Subcutaneous abdominal adipose tissue (tissue), 5 donors: ENCODE results near the gene CENPF.
"Not testable (repeated sequence)": the region's sequence is repeated elsewhere in the genome, so short reads cannot be mapped to it uniquely, and the experiment has no call there.

Experiments used
- H3K27ac ChIP-seq: one replicate; pipeline ENCODE4 v1.7.0; 2013; ENCODE audit warnings: low read depth, mild to moderate bottlenecking, inconsistent platforms, low read length, moderate library complexity
- H3K27me3 ChIP-seq, 5 donors: one replicate each; pipeline ENCODE4 v1.7.0; 2013; ENCODE audit warnings: low read length in 5 of 5, inconsistent platforms in 1 of 5; ENCODE audit not compliant: control insufficient read depth in 5 of 5, insufficient read depth in 4 of 5
- H3K36me3 ChIP-seq, 5 donors: one replicate each; pipeline ENCODE4 v1.7.0; 2013; ENCODE audit warnings: low read length in 5 of 5; ENCODE audit not compliant: control insufficient read depth in 5 of 5, insufficient read depth in 5 of 5
- H3K4me1 ChIP-seq, 5 donors: one replicate each; pipeline ENCODE4 v1.7.0; 2013; ENCODE audit warnings: low read length in 5 of 5, mild to moderate bottlenecking in 3 of 5, moderate library complexity in 1 of 5; ENCODE audit not compliant: control insufficient read depth in 5 of 5, insufficient read depth in 5 of 5
- H3K4me3 ChIP-seq, 5 donors: one replicate each; pipeline ENCODE4 v1.7.0; 2013; ENCODE audit warnings: low read length in 5 of 5, low read depth in 1 of 5
- H3K9ac ChIP-seq, 5 donors: one replicate each; pipeline ENCODE4 v1.7.0; 2013; ENCODE audit warnings: low read length in 5 of 5, mild to moderate bottlenecking in 4 of 5, moderate library complexity in 3 of 5
- H3K9me3 ChIP-seq, 5 donors: one replicate each; pipeline ENCODE4 v1.7.0; 2013; ENCODE audit warnings: low read length in 5 of 5; ENCODE audit not compliant: control insufficient read depth in 5 of 5
- donor health status: healthy.
- donor health status: healthy.
- donor health status: healthy.
- donor health status: healthy.
- donor health status: healthy.

The CENPF gene

GRCh38 chr1:214604523-214604922, 1.5 kb downstream of the CENPF start:
- no peak overlapping the region for H3K9ac ChIP-seq
- H3K27me3 ChIP-seq, result no peaks in the 10 kb centered on the region
- no peak overlapping the region for H3K27ac ChIP-seq
- no peaks in the 10 kb centered on the region for H3K9me3 ChIP-seq
- peaks cover 2 to 15% (median 15%) of the 10 kb centered on the region in 5 donors for H3K4me1 ChIP-seq
- no peak overlapping the region for H3K4me3 ChIP-seq
- H3K36me3 ChIP-seq, result no peaks in the 10 kb centered on the region

DNA sequence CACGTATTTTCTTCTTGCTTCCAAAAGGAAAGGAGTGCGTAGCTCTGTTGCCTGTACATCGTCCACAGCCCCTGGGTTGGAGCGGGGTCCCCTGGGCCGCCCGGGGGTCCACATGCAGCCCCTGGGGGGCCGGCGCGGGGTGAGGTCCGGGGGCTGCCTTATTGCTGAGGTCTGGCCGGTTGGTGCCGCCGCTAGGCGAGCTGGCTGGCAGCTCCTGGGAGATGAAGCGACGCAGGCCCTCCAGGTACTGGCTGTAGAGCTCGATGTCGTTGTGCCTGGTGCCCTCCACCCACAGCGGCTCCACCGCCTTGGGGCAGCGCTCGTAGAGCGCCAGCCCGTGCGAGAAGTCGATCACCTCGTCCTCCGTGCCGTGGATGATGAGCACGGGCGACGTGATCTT, 2.5 kb downstream of the CENPF start:
- not testable (repeated sequence) for H3K4me3 ChIP-seq, H3K9me3 ChIP-seq, H3K27me3 ChIP-seq, H3K36me3 ChIP-seq, H3K9ac ChIP-seq, H3K27ac ChIP-seq
- peaks cover 2 to 15% (median 15%) of the 10 kb centered on the region in 5 donors for H3K4me1 ChIP-seq

- H3K27me3 ChIP-seq, result not testable (repeated sequence)
These were observed 3.2 kb downstream of the CENPF start for GRCh38 chr1:214605933-214606925.

DNA sequence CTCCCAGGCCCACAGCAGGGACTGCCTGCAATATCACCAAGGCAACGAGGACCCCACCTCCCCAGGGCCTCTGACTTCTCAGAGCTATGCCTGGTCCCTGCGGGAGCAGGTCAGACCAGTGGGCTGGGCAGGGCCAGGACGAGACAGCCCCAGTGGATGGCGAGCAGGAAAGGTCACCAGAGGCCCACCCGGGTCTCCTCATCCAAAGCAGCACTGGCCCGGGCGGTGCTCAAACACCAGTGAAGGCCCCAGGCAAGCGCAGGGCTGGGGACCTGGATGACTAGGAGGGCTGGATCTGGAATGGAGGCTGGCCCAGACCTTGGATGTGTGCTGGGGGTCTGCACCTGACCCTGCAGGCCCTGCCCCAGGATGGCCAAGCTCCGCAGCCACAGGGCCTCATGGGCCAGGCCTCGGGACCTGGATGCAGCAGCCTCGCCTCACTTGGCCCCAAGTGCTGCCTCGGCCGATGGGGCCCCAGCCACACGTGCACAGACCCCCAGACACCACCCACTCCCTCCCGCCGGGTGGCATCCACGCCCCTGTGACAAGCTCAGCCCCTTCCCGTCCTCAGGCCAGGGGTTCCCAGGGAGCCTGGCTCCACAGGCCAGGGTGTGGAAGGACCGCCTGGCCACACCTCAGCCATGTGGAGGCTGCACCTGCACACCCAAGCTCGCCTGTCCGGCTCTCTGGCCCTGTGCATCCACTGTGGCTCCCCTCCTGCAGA, 4.7 kb downstream of the CENPF start:
- H3K4me3 ChIP-seq, H3K27me3 ChIP-seq, H3K9me3 ChIP-seq, H3K27ac ChIP-seq, H3K36me3 ChIP-seq, H3K9ac ChIP-seq: not testable (repeated sequence)
- peaks cover 2 to 11% (median 10%) of the 10 kb centered on the region in 5 donors for H3K4me1 ChIP-seq

More at GRCh38 chr1:214605933-214606925, 3.2 kb downstream of the CENPF start:
- not testable (repeated sequence) for H3K36me3 ChIP-seq, H3K9me3 ChIP-seq, H3K9ac ChIP-seq, H3K4me3 ChIP-seq, H3K27ac ChIP-seq
- H3K4me1 ChIP-seq, result peaks cover 2 to 15% (median 15%) of the 10 kb centered on the region in 5 donors

- H3K9me3 ChIP-seq, H3K27ac ChIP-seq, H3K36me3 ChIP-seq, H3K27me3 ChIP-seq, H3K9ac ChIP-seq, H3K4me3 ChIP-seq, H3K4me1 ChIP-seq: not testable (repeated sequence)
These were observed 5.3 kb downstream of the CENPF start for GRCh38 chr1:214608216-214608783.

GRCh38 chr1:214608817-214609216, 5.8 kb downstream of the CENPF start:
- H3K36me3 ChIP-seq, H3K4me1 ChIP-seq, H3K27ac ChIP-seq, H3K9ac ChIP-seq, H3K27me3 ChIP-seq, H3K9me3 ChIP-seq, H3K4me3 ChIP-seq: not testable (repeated sequence)

- Histone ChIP-seq H3K36me3 (no peaks in the 10 kb centered on the region), H3K9me3 (no peaks in the 10 kb centered on the region), H3K4me3 (no peak overlapping the region), H3K27ac (no peak overlapping the region), H3K4me1 (peaks cover 0 to 2% (median 0%) of the 10 kb centered on the region in 5 donors), H3K9ac (no peak overlapping the region), H3K27me3 (no peaks in the 10 kb centered on the region)
These were observed 6.7 kb downstream of the CENPF start for GRCh38 chr1:214609692-214610091.

GRCh38 chr1:214610136-214610535, 7.1 kb downstream of the CENPF start:
- not testable (repeated sequence) for H3K36me3 ChIP-seq, H3K27ac ChIP-seq, H3K4me1 ChIP-seq, H3K27me3 ChIP-seq, H3K9me3 ChIP-seq, H3K4me3 ChIP-seq, H3K9ac ChIP-seq

DNA sequence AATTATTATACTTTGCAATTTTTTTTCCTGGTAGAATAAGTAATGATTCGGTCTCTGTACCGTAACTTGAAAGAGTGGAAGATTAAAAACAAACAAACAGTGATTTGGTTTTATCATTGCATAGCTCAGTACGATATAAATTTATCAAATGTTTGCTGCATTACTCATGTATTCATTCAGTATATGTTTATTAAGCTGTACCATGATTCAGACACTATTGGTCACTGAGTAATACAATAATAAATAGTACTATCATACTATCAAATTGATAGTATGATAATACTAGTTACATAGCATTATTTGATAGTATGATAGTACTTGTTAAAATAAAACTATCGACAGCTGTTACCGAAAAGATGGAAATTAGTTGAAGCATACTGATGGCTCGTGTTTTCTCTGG, 12.1 kb downstream of the CENPF start:
- Histone ChIP-seq H3K27ac (no peak overlapping the region), H3K27me3 (no peaks in the 10 kb centered on the region), H3K4me3 (no peak overlapping the region), H3K9ac (no peak overlapping the region), H3K36me3 (no peaks in the 10 kb centered on the region), H3K4me1 (no peaks in the 10 kb centered on the region), H3K9me3 (no peaks in the 10 kb centered on the region)

- no peaks in the 10 kb centered on the region for H3K4me1 ChIP-seq
- no peaks in the 10 kb centered on the region for H3K27me3 ChIP-seq
- no peaks in the 10 kb centered on the region for H3K9me3 ChIP-seq
- H3K4me3 ChIP-seq, result no peak overlapping the region
- H3K27ac ChIP-seq, result no peak overlapping the region
- H3K9ac ChIP-seq, result no peak overlapping the region
- H3K36me3 ChIP-seq, result no peaks in the 10 kb centered on the region
These were observed 12.9 kb downstream of the CENPF start for GRCh38 chr1:214615871-214616270.
